A549 (cell line): ENCODE measurements around the gene RRP12. TPM values are rescaled to one million over a fixed set of nuclear protein-coding genes. Genes with fewer than 3 reads are reported as not detected.

Source experiments
- ATAC-seq, 2 experiments: fragments of 200-7000 bp in 1 of 2; fragments of >200 bp in 1 of 2; cut with Nextera tagmentation in 1 of 2; cut with Tn5 transposase in 1 of 2; 3 replicates each; pipeline versions ENCODE4 v1.8.0 to v1.9.1; 2018 to 2020; ENCODE audit warnings: mild to moderate bottlenecking in 1 of 2, moderate library complexity in 1 of 2
- CTCF ChIA-PET: fragments of 300-600 bp; sonication (Branson Sonifier 250); formaldehyde crosslinking; extraction: SDS; loops from one replicate; lab custom pipeline; 2021; ENCODE audit warnings: antibody characterized with exemption, inconsistent platforms; lab: Yijun Ruan, JAX
- POLR2A ChIA-PET: fragments of 350-600 bp; formaldehyde crosslinking; extraction: SDS; loops from one replicate; lab custom pipeline; 2021; ENCODE audit warnings: antibody characterized with exemption, inconsistent platforms; lab: Yijun Ruan, JAX
- DNase-seq, 2 experiments: peaks; one replicate each; pipeline versions ENCODE4 v3.0.0 to v3.0.0-alpha.2; 2011 to 2016; ENCODE audit warnings: low read depth in 1 of 2, low spot score in 1 of 2
- FAIRE-seq: peaks from 2 replicates; lab custom pipeline; 2011; peaks lifted over from hg19 to GRCh38; lab: Jason Lieb, UNC
- H3K27ac ChIP-seq, 2 experiments: fragments of >200 bp; sonication (Bioruptor Twin); formaldehyde crosslinking; 3 replicates each; pipeline ENCODE4 v1.5.1; 2016 to 2017
- H3K4me1 ChIP-seq: fragments of >200 bp; sonication (Bioruptor Twin); formaldehyde crosslinking; 3 replicates; pipeline ENCODE4 v1.6.1; 2016
- H3K4me2 ChIP-seq: fragments of >200 bp; sonication (Bioruptor Twin); formaldehyde crosslinking; 3 replicates; pipeline ENCODE4 v1.6.1; 2016
- H3K4me3 ChIP-seq: fragments of >200 bp; sonication (Bioruptor Twin); formaldehyde crosslinking; 3 replicates; pipeline ENCODE4 v1.5.1; 2016
- H3K9me3 ChIP-seq: fragments of >200 bp; sonication (Bioruptor Twin); formaldehyde crosslinking; 3 replicates; pipeline ENCODE4 v1.6.1; 2016
- BCL3 ChIP-seq: fragments of >200 bp; sonication (Bioruptor Twin); formaldehyde crosslinking; IDR thresholded peaks from 3 replicates; pipeline ENCODE4 v1.6.1; 2016
- ELK1 ChIP-seq: fragments of 150-350 bp; IDR thresholded peaks from 2 replicates; pipeline ENCODE4 v1.6.1; 2014; ENCODE audit warnings: low read depth, mild to moderate bottlenecking, low read length
- ESRRA ChIP-seq: fragments of 150-350 bp; IDR thresholded peaks from 2 replicates; pipeline ENCODE4 v1.6.1; 2014; ENCODE audit warnings: mild to moderate bottlenecking, low read length, borderline replicate concordance
- FOSB ChIP-seq: fragments of 250-450 bp; sonication (Bioruptor Pico); IDR thresholded peaks from 2 replicates; pipeline ENCODE4 v1.5.0; 2020; ENCODE audit warnings: mild to moderate bottlenecking, moderate library complexity
- HDAC2 ChIP-seq: fragments of 200-600 bp; sonication (generic); IDR thresholded peaks from 2 replicates; pipeline ENCODE4 v1.6.1; 2016
- HES2 ChIP-seq: fragments of >200 bp; sonication (Bioruptor Twin); formaldehyde crosslinking; IDR thresholded peaks from 2 replicates; pipeline ENCODE4 v1.6.1; 2016
- HMGXB4 ChIP-seq: fragments of 250-450 bp; sonication (Bioruptor Pico); IDR thresholded peaks from 2 replicates; pipeline ENCODE4 v1.5.0; 2021; ENCODE audit warnings: mild to moderate bottlenecking, moderate library complexity, borderline replicate concordance
- HOXB13 ChIP-seq: fragments of 250-450 bp; sonication (Bioruptor Pico); IDR thresholded peaks from 2 replicates; pipeline ENCODE4 v1.5.0; 2020; ENCODE audit warnings: low read depth, mild to moderate bottlenecking, moderate library complexity
- HOXB5 ChIP-seq: fragments of 250-450 bp; sonication (Bioruptor Pico); IDR thresholded peaks from 2 replicates; pipeline ENCODE4 v1.5.0; 2020; ENCODE audit warnings: mild to moderate bottlenecking, moderate library complexity
- JUNB ChIP-seq: fragments of >200 bp; sonication (Bioruptor Twin); formaldehyde crosslinking; IDR thresholded peaks from 2 replicates; pipeline ENCODE4 v1.6.1; 2016
- MAX ChIP-seq: IDR thresholded peaks from 2 replicates; pipeline ENCODE4 v1.6.1; 2012
- MAZ ChIP-seq: fragments of 150-350 bp; IDR thresholded peaks from 2 replicates; pipeline ENCODE4 v1.6.1; 2014; ENCODE audit warnings: antibody characterized with exemption, low read depth, low read length, borderline replicate concordance
- PHF8 ChIP-seq: fragments of 200-600 bp; sonication (generic); IDR thresholded peaks from 2 replicates; pipeline ENCODE4 v1.6.1; 2016; ENCODE audit warnings: low read depth, mild to moderate bottlenecking, antibody characterized with exemption, moderate library complexity, borderline replicate concordance
- RCOR1 ChIP-seq: fragments of 150-350 bp; IDR thresholded peaks from 2 replicates; pipeline ENCODE4 v1.6.1; 2014; ENCODE audit warnings: antibody characterized with exemption, low read length, low read depth
- RFX5 ChIP-seq: fragments of 450-650 bp; IDR thresholded peaks from 2 replicates; pipeline ENCODE4 v1.7.1; 2014; ENCODE audit warnings: antibody characterized with exemption, mild to moderate bottlenecking, moderate library complexity
- RNF2 ChIP-seq: fragments of 200-600 bp; sonication (generic); IDR thresholded peaks from 2 replicates; pipeline ENCODE4 v1.6.1; 2016; ENCODE audit warnings: low read depth, mild to moderate bottlenecking, antibody characterized with exemption, moderate library complexity, borderline replicate concordance
- ZC3H11A ChIP-seq: fragments of 450-650 bp; IDR thresholded peaks from 2 replicates; pipeline ENCODE4 v1.6.1; 2014; ENCODE audit warnings: antibody characterized with exemption, mild to moderate bottlenecking
- ZFP36 ChIP-seq: fragments of 450-650 bp; IDR thresholded peaks from 2 replicates; pipeline ENCODE4 v1.6.1; 2014; ENCODE audit warnings: borderline replicate concordance; ENCODE audit not compliant: partially characterized antibody
- ZNF302 ChIP-seq: fragments of 250-450 bp; sonication (Bioruptor Pico); IDR thresholded peaks from 2 replicates; pipeline ENCODE4 v1.9.0; 2021; ENCODE audit warnings: inconsistent platforms, mild to moderate bottlenecking, moderate library complexity
- WGBS: methylation state at CpG from one replicate; pipeline ENCODE4 v1.1.6; 2017; ENCODE audit errors: missing lambda C conversion rate; 5-methylcytosine and 5-hydroxymethylcytosine counted together
- polyA plus RNA-seq, 4 experiments: library from polyadenylated mRNA; depleted of rRNA in 3 of 4; stranded (reverse); fragments of >200 nt; fragmentation: RNase III in 1 of 4; extraction: RNeasy Plus Mini Kit Qiagen cat#74134 plus additional on column Dnase treatment in 1 of 4; gene quantifications; 2 replicates in 3 of 4; 3 replicates in 1 of 4; pipeline ENCODE4 v1.2.3, GENCODE V29; 2011 to 2017

RRP12 gene
- polyA plus RNA-seq, 2 of the 4 experiments (the other 2 are of a cell fraction) = 37.9 to 40.8 TPM

GRCh38 chr10:97360705-97361536 is 40.2 kb downstream of the RRP12 start:
- no peak for TF ChIP-seq MAX
- TF ChIP-seq HMGXB4 (CRISPR knock-in tag) = no peak
- no peak for TF ChIP-seq RNF2
- no peak overlapping the region for H3K27ac ChIP-seq
- H3K4me2 ChIP-seq = no peak overlapping the region
- POLR2A ChIA-PET = no interaction called here
- no peak for FAIRE-seq
- 92% methylated on average over 10 of the region's 11 CpGs for WGBS
- ATAC-seq = no peak
- H3K9me3 ChIP-seq = no peaks in the 10 kb centered on the region
- CTCF ChIA-PET = interaction anchor here (0.8 to 2.4 kb wide), 5 partner anchors 9 to 77 kb away, joined by 3 to 6 read pairs (median 3); no protein-coding TSS in a partner anchor
- no peak overlapping the region for H3K4me3 ChIP-seq
- no peak for DNase-seq
- no peaks in the 10 kb centered on the region for H3K4me1 ChIP-seq

GRCh38 chr10:97358781-97359180 is 42.4 kb downstream of the RRP12 start:
- POLR2A ChIA-PET = interaction anchor here (1.0 kb wide), 1 partner anchor 11 kb away, joined by 3 read pairs; no protein-coding TSS in a partner anchor
- Histone ChIP-seq H3K4me2 (no peak overlapping the region), H3K4me3 (no peak overlapping the region), H3K27ac (no peak overlapping the region), H3K4me1 (no peaks in the 10 kb centered on the region), H3K9me3 (no peaks in the 10 kb centered on the region)
- WGBS = 80% methylated on average over 3 of the region's 3 CpGs
- DNase-seq (no peak), FAIRE-seq (no peak), ATAC-seq (no peak)
- CTCF ChIA-PET = interaction anchor here (0.6 to 6.6 kb wide), 6 partner anchors 19 to 98 kb away, joined by 3 to 43 read pairs (median 3); no protein-coding TSS in a partner anchor
- TF ChIP-seq ELK1 = no peak
- TF ChIP-seq ZFP36 = no peak
- no peak for TF ChIP-seq HES2
- no peak for TF ChIP-seq ESRRA
- no peak for TF ChIP-seq JUNB
- no peak for TF ChIP-seq HDAC2
- no peak for TF ChIP-seq RFX5
- TF ChIP-seq PHF8 = no peak
- TF ChIP-seq HOXB13 = no peak
- no peak for TF ChIP-seq MAZ
- TF ChIP-seq HOXB5 = no peak
- no peak for TF ChIP-seq BCL3
- TF ChIP-seq FOSB = no peak
- TF ChIP-seq ZC3H11A = no peak
- no peak for TF ChIP-seq RCOR1
- TF ChIP-seq ZNF302 (CRISPR knock-in tag) = no peak
